Measurements from ENCODE around the gene MGAM2. TPM values are rescaled to one million over a fixed set of nuclear protein-coding genes. Genes with fewer than 3 reads are reported as not detected.

Gene MGAM2
- total RNA-seq, 1 experiment from 2014 or later = not detected

- POLR2A ChIA-PET (ENCODE audit: low non-redundant PET) = no interaction called here
- no peak overlapping the region for H3K4me3 ChIP-seq (ENCODE audit: low read depth, low read length, poor library complexity, severe bottlenecking)
- no peak for DNase-seq (ENCODE audit: low spot score)
- TF ChIP-seq EZH2 (IDR thresholded peaks at IDR 0.05; ENCODE audit: borderline replicate concordance, low read depth, low read length, poor library complexity, severe bottlenecking) = no peak
- TF ChIP-seq CTCF (conservative IDR thresholded peaks at IDR 0.05; ENCODE audit: low read depth, low read length) = no peak
- CTCF ChIA-PET = no interaction called here
- H3K4me1 ChIP-seq (ENCODE audit: insufficient read depth, low read length, poor library complexity, severe bottlenecking) = no peaks in the 10 kb centered on the region
- H3K9me3 ChIP-seq (ENCODE audit: low read depth, low read length, poor library complexity, severe bottlenecking) = no peaks in the 10 kb centered on the region
- H3K27ac ChIP-seq (ENCODE audit: low read depth, low read length, poor library complexity, severe bottlenecking) = no peak overlapping the region
- BruUV-seq (replicated peaks) = no TSS peak
- H3K27me3 ChIP-seq (replicated peaks; ENCODE audit: insufficient read depth, low read depth, low read length, poor library complexity) = no peaks in the 10 kb centered on the region
- intact Hi-C loops (cut with micrococcal nuclease; ENCODE audit: unreplicated experiment) = no loop called here
- no peaks in the 10 kb centered on the region for H3K36me3 ChIP-seq (ENCODE audit: insufficient read depth, low read length, poor library complexity, severe bottlenecking)
These were observed 33.8 kb upstream of the MGAM2 start for GRCh38 chr7:142077762-142078161.

GRCh38 chr7:142083605-142084004 lies 27.9 kb upstream of the MGAM2 start:
- no peak for DNase-seq (ENCODE audit: low spot score)
- TF ChIP-seq EZH2 (IDR thresholded peaks at IDR 0.05; ENCODE audit: borderline replicate concordance, low read depth, low read length, poor library complexity, severe bottlenecking) = no peak
- TF ChIP-seq CTCF (conservative IDR thresholded peaks at IDR 0.05; ENCODE audit: low read depth, low read length) = no peak
- BruUV-seq (replicated peaks) = no TSS peak
- no peak overlapping the region for H3K27ac ChIP-seq (ENCODE audit: low read depth, low read length, poor library complexity, severe bottlenecking)
- CTCF ChIA-PET = no interaction called here
- no peaks in the 10 kb centered on the region for H3K27me3 ChIP-seq (replicated peaks; ENCODE audit: insufficient read depth, low read depth, low read length, poor library complexity)
- no peaks in the 10 kb centered on the region for H3K4me1 ChIP-seq (ENCODE audit: insufficient read depth, low read length, poor library complexity, severe bottlenecking)
- no peaks in the 10 kb centered on the region for H3K36me3 ChIP-seq (ENCODE audit: insufficient read depth, low read length, poor library complexity, severe bottlenecking)
- no peaks in the 10 kb centered on the region for H3K9me3 ChIP-seq (ENCODE audit: low read depth, low read length, poor library complexity, severe bottlenecking)
- POLR2A ChIA-PET (ENCODE audit: low non-redundant PET) = no interaction called here
- H3K4me3 ChIP-seq (ENCODE audit: low read depth, low read length, poor library complexity, severe bottlenecking) = no peak overlapping the region
- intact Hi-C loops (cut with micrococcal nuclease; ENCODE audit: unreplicated experiment) = no loop called here

- Histone ChIP-seq H3K4me1 (ENCODE audit: insufficient read depth, low read length, poor library complexity, severe bottlenecking) (no peaks in the 10 kb centered on the region), H3K27ac (ENCODE audit: low read depth, low read length, poor library complexity, severe bottlenecking) (no peak overlapping the region), H3K4me3 (ENCODE audit: low read depth, low read length, poor library complexity, severe bottlenecking) (no peak overlapping the region), H3K36me3 (ENCODE audit: insufficient read depth, low read length, poor library complexity, severe bottlenecking) (no peaks in the 10 kb centered on the region), H3K9me3 (ENCODE audit: low read depth, low read length, poor library complexity, severe bottlenecking) (no peaks in the 10 kb centered on the region), H3K27me3 (replicated peaks; ENCODE audit: insufficient read depth, low read depth, low read length, poor library complexity) (no peaks in the 10 kb centered on the region)
- intact Hi-C loops (cut with micrococcal nuclease; ENCODE audit: unreplicated experiment) = no loop called here
- DNase-seq (ENCODE audit: low spot score) = no peak
- TF ChIP-seq CTCF (conservative IDR thresholded peaks at IDR 0.05; ENCODE audit: low read depth, low read length) (no peak), EZH2 (IDR thresholded peaks at IDR 0.05; ENCODE audit: borderline replicate concordance, low read depth, low read length, poor library complexity, severe bottlenecking) (no peak)
- no TSS peak for BruUV-seq (replicated peaks)
- POLR2A ChIA-PET (ENCODE audit: low non-redundant PET) = no interaction called here
- CTCF ChIA-PET = no interaction called here
These were observed 26.1 kb upstream of the MGAM2 start for GRCh38 chr7:142085428-142085827.
